ENCODE measurements around the gene TUBB3.
"Not testable (repeated sequence)": the region's sequence is repeated elsewhere in the genome, so short reads cannot be mapped to it uniquely, and the experiment has no call there.

The TUBB3 gene
- 0 to 1.5 (median 0) reads per million in 3 experiments for total RNA-seq

DNA sequence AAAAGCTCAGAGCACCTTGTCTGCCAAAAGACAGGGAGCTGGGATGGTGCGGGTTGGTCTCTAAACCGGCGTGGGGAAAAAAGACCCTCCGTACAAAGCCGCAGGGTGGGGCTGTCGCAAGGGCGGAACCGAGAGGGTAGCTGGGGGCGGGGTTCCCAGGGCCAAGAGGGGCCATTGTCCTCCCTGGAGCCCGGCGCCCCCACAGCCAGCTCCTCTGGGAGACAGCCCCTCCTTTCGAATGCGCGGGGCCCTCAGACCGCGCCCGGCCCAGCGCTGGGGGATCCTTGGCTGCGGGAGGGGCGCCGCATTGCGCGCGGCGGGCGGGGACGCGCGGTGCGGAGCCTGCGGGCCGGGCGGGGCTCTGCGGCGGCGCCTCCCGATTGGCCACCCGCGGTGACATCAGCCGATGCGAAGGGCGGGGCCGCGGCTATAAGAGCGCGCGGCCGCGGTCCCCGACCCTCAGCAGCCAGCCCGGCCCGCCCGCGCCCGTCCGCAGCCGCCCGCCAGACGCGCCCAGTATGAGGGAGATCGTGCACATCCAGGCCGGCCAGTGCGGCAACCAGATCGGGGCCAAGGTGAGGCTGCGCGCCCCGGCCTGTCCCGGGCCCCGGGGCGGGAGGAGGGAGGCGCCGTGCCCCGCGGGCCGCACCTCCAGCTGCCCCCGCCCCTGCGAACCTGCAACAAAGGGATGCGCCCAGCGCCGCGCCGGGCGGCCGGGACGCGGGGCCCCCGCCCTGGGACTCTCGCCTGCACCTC, at the start of gene TUBB3:
Gene TUBB3 (plus strand): TSS at position 459 of the 756 bp plus-strand sequence. CDS start 60 bp downstream, at position 519.
- no peak for DNase-seq

DNA sequence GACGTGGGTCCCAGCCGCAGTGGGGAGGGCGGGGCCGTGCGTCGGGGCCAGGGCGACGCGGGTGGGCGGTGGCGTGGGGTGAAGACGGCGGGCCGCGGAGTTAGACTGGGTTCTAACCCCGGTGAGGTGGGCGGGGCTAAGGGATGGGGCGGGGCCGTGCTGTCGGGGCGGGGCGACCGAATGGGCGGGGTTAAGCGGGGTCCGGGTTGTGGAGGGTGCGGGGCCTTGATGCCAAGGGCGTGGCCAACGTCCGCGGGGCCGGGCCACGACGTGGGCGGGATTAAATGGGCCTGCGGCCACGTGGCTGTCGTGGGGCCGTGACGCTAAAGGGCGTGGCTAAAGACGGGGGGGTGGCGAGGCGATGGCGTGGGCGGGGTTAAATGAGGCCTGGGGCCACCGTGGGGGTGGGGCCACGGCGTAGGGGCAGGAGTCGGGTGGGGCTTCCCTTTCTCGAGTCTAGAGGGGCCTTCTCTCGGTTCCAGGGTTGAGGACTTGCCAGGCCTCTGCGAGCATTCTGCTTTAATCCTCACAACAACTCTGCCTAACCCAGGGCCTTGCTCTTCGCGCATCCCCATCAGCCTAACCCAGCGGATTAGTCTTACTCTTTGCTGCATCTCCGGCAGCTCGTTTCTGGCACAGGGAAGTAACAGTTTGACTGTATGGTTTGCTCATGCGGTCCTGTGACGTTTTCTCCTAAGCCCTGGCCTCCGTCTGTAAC, 49.0 kb upstream of the TUBB3 start:
- peak; percentile 94 for DNase-seq

DNA sequence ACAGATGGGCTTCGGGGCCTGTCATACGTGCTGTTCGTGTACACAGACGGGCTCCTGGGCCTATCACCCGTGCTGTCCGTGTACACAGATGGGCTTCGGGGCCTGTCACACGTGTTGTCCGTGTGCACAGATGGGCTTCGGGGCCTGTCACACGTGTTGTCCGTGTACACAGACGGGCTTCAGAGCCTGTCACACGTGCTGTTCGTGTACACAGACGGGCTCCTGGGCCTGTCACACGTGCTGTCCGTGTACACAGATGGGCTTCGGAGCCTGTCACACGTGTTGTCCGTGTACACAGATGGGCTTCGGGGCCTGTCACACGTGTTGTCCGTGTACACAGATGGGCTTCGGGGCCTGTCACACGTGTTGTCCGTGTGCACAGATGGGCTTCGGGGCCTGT, 44.0 kb upstream of the TUBB3 start:
- not testable (repeated sequence) for DNase-seq

DNA sequence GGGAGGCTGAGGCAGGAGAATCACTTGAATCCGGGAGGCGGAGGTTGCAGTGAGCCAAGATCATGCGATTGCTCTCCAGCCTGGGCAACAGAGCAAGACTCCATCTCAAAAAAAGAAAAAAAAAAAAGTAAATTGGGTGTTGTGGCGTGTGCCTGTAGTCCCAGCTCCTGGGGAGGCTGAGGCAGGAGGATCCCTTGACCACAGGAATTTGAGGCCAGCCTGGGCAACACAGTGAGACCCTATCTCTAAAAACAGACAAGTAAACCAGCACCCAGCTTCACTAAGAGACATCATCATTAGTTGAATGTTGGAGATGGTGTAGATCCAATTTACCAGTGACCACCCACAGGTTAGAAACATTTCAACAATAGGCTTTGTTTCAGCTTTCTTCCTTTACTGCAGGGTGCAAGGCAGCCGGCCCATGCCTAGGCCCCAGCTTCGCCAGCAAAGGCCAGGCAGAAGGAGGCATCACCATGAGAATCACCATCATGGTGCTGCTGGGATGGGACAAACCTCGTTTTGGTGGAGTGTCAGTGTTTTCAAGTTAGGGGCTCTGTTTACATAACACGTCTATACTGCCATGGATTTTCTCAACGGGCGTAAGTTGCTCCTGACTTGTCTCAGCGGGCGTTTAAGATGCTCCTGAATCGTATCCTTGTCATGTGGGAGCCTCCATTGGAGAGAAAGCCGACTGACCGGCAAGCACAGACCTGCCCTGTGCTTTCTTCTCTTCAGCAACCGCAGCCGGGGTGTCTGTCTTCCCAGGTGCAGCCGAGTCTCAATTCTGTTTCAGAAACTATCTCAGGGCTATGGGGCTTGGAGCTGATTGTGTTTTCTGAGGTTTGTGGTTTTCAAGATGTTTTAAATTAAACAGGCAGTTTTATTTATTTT, 42.4 kb upstream of the TUBB3 start:
- no peak for DNase-seq

DNA sequence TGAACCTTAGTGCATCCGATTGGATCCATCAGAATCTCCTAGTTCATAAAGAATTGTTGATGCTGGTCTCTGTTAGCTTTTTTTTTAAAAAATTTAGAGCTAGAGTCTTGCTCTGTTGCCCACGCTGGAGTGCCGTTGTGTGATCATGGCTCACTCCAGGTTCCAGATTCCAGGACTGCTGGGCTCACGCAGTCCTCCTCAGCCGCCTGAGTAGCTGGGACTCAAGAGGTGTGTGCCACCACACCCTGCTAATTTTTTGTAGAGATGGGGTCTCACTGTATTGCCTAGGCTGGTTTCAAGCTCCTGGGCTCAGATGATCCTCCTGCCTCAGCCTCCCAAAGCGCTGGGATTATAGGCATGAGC, 41.8 kb upstream of the TUBB3 start:
- DNase-seq: no peak

DNA sequence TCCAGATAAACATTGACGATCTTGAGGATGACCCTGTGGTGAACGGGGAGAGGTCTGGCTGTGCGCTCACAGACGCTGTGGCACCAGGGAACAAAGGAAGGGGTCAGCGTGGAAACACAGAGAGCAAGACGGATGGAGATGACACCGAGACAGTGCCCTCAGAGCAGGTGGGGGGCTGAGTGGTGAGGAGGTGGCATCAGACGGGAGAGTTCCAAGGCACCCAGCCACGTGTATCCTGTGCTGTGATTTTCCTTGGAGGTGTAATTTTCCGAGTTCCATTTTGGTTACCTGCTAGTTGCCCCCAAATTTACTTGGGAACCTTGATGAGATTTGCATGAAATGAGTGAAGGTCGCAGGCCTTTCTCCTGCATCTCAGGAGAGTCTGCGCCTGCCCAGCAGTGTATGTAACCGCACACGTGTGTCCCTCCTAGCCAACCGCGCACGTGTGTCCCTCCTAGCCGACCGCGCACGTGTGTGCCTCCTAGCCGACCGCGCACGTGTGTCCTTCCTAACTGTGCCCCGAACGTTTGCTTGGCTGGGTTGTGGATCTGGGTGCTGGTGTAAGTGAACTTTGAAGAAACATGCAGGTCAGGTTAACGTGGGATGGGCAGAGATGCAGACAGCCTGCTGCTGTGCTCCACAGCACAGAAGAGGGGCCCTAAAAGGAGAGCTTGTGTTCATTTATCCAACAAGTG, 39.6 kb upstream of the TUBB3 start:
- DNase-seq: no peak

DNA sequence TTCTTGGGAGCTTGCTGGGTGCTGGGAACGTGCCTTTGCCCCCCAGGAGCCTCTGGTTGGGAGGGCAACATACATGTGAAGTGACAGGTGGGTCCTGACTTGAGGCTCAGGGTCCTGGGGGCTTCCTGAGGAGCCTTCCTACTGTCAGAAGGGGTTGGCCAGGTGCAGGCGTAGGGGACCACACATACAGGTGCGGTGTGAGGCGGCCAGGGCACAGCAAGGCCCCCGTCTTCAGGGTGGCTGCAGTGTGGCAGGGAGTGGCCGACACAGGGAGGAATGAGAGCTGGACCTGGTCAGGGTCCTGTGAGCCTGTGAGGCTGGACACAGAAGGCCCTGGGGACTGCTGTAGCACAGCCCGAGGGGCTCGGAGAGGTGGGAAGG, 39.1 kb upstream of the TUBB3 start:
- DNase-seq: no peak

DNA sequence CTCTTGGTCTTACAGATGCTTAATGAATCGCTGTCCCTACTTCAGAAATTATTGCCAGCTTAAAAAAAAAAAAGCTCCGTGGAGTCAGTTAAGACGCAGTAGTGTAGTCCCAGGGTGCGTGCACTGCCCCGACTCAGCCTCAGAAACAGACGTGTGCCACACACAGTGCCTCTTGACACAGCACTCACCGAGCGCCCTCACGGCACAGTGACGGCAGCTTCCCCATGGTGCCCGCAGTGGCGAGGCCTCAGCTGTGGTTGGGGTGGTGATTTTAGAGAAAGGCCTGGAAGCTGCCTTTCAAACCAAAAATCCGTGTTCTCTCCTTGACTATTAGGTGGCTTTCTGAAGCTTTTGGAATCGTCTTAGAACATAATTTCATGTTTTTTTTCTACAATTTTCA, 35.9 kb upstream of the TUBB3 start:
- DNase-seq: no peak

DNA sequence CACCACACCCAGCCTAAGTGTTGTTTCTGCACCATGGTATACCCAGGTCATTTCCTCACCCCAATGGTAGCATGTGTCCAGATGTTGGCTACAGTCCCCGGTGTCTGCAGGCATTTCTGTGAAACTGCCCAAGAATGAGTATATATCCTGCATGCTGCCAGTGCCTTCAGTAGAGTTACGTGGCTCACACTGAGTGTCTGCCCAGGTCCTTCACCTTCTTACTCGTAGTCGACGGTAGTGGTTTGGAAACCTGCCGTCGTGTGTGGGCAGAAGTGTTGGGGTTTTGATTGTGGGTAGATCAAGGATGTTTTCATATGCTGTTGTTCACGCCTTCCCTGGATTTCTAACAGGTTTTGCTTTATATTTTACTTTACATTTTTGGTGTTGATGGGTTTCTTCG, 32.9 kb upstream of the TUBB3 start:
- DNase-seq: no peak

DNA sequence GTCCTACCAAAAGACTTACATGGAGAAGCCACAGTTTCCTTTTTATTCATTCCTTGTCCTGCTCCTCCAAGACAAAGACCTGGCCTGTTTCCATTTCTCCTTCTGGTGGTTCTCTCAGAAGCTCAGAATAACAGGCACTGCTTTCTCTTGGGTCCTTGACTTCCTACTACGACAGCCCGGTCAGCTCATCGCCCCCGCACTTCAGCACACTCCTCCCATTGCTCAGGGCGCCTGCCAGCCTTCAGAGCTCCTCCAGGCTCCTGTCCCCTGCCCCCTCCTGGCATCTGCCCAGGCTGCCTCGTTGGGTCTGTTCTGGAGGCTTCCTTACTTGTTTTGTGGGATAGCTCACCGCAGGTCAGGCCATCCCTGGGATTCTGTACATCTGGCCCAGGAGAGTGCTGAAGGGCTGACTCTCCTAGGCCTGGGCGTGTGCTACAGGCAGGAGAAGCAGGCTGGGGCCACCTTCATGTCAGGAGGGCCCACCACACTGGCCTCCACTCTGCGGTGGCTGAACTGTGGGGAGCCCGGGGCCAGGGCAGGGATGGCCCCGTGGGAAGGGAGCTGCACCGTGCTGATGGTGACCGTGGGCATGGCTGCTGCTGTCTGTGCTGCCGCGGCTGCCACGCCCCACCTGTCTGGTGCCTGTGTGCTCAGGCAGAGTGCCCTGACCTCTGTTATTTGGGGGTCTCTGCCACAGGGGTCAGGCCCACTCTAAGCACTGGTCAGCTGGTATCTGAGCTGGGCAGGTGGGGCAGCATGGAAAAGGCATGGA, 32.1 kb upstream of the TUBB3 start:
- no peak for DNase-seq

DNA sequence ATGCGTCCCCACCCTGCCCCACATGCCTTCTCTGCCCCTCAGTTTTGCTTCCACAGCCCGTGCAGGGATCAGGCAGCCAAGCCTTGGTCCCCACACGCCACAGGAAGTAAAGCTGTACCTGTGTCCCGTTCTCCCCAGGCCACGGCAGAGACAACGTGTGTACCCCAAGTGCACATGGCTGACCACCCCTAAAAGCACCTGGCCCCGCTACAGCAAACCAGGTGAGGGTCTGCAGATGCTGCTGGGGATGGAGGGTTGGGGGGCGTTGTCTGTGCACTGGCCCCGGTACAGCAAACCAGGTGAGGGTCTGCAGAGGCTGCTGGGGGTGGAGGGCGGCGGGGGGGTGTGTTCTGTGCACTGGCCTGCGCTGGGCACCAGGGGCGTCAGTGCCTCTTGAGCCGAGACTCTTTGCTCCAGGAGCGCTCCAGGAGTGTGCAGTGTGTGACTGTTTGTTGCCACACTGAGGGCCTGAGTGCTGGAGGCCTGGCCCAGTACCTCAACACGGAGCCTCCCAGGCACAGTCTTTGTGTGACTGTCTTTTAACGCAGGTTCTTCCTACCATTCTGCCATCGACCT, 31.0 kb upstream of the TUBB3 start:
- no peak for DNase-seq

DNA sequence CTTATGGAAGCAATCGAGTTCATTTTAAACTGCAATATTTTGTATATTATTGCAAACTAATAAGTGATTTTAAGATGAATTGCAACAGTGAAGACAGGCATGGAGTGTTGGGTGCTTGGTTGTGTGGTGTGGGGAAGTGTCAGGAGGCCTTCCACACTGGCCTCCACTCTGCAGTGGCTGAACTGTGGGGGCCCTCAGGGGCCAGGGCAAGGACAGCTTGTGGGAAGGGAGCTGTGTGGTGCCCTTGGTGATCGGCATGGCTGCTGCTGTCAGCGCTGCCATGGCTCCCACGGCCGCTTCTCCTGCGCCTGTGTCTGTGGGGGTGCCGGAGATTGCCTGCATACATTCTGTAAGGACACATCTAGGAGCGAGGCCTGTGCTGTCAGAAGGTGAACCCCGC, 30.5 kb upstream of the TUBB3 start:
- no peak for DNase-seq

DNA sequence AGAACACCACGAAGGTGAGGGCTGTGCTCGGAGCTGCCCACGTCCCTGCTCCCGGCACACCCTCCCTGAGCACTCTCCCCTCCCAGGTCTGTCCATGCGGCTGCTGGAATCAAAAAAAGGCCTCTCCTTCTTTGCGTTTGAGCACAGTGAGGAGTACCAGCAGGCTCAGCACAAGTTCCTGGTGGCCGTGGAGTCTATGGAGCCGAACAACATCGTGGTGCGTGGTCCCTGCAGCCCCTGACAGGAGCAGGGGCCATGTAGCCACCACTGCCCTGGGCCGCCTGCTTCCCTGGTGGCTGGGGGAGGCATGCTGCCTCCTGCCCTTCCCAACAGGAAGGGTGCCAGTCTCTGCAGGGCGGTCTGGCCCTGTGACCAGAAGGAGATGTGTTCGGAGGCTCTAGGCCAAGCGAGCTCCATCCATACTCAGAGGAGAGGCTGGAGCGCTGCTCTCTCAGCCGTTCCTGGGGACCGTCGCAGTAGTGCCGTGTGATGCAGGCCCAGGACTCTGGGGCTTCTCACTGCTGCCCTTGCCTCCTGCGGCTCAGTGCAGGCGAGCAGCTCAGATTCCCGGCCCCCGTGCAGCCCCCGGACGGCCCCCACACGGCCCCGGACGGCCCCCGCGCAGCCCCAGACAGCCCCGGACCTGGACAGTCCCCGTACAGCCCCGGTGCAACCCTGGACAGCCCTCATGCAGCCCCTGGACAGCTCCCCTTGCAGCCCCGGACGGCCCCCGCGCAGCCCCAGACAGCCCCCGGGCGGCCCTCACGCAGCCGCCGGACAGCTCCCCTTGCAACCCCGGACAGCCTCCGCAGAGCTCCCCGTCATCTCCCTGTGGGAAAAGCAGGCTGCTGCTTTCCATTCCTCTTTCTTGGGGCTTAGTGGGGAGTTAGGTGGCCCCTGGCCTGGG, 29.2 kb upstream of the TUBB3 start:
- DNase-seq: no peak

DNA sequence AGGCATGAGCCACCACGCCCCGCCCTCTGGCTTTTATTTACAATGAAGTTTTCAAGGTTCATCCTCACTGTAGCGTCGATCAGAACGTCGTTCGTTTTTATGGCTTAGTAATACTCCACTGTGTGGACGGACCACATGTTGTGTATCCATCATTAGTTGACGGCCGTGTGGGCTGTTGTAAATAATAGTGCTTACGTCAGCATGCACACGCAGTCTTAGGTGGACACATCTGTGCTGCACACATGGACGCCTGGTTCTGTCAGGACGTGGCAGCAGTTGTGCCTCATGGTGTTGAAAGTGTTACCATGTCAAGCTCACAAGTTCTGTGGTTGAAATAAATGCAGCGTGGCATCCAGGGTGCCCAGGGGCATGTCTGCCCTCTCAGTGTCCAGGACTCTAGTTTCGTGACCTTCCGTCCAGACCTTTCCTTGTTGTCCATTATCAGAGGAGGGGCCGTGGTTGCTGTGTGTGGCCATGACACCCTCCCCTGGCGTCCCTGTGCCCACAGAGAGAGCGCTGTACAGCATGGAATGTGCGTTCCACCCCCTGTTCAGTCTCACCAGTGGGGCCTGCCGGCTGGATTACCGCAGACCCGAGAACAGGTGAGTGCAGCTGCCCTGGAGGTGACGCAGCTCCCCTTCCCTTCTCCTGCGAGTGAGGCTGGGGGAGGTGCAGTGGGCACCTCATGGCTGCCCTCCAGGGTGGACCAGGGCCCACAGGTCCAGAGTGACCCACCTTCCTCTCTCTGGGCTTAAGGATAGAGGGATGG, 27.5 kb upstream of the TUBB3 start:
- DNase-seq: no peak

DNA sequence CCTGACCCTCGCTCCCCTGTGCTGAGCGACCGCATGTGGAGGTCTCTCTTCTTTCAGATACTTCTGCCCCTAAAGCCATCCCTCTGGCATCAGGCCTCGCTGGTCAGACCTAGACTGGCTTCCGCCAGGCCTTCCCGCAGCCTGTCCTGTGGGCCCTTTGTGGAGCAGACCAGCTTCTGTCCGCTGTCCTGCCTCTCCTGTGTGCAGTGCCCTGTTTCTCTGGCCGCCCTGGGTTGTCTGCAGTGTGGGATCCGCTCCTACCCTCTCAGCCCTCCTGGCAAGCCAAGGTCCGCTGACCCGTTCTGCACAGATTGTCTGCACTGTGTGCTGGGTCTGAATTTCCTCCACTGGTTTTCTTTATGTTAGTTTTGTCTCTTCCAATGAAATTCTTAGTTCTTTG, 25.9 kb upstream of the TUBB3 start:
- DNase-seq: no peak

DNA sequence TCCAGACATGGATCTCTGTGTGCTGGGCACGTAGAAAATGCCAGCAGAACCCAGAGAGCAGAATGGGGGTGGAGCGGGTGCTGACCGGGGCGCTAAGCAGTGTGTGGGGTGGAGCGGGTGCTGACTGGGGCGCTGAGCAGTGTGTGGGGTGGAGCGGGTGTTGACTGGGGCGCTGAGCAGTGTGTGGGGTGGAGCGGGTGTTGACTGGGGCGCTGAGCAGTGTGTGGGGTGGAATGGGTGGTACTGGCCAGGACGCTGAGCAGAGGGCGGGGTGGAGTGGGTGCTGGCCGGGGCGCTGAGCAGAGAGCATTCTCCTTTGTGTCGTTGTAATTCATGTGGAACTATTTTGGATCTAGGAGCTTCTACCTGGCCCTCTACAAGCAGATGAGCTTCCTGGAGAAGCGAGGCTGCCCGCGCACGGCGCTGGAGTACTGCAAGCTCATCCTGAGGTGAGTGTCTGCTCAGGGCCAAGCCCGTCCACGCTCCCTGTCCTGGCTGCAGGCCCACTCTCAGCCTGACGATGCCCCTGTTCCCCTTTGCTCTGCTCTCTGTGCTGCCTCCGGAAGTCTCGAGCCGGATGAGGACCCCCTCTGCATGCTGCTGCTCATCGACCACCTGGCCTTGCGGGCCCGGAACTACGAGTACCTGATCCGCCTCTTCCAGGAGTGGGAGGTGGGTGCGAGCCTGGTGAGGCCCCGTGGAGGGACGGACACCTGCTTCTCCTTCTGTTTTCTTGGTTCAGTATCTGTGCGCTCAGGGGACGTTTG, 24.8 kb upstream of the TUBB3 start:
- DNase-seq: no peak

DNA sequence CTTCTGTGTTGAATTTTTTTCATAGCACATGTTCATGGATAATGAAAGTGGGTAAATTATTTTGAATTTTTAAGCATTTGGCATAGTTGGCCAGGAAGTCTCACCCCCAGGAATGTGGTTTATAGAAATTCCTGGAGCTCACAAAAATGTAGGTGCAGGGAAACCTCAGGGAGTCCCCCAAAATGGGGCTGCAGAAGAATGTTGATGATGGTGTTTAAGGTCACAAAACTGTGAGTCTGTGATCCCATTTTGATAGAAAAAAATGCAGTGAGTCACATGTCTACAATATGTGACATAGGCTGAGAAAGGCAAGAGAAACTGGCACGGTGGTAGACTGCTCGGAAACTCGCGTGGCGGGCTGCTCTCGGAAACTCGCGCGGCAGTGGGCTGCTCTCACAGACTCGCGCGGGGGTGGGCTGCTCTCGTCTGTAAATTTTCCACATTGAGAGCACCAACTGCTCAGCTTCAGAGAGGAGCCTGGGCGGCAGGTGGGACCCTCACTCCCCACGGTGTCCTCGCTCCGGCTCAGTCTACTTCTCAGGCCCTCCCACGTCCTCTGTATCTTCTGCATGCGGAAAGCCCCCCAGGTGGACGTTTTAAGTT, 23.2 kb upstream of the TUBB3 start:
- DNase-seq: no peak

DNA sequence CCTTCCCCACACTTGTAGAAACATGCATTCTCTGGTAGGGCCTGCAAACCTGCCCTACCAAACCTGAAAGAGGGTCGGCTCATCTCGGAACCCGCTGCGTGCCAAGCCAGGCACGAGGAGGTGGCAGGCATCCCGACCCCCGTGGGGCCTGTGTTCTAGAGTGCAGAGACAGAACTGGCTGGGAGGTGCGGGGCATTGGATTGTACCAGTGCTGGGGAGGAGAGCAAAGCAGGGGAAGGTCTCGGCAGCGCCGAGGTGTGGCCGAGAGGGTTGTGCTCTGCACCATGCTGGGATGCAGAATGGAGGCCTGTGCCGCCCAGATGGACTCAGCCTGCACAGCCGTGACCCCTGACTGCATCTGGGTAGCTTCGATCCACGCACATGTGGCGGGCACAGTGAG, 22.3 kb upstream of the TUBB3 start:
- DNase-seq: no peak

DNA sequence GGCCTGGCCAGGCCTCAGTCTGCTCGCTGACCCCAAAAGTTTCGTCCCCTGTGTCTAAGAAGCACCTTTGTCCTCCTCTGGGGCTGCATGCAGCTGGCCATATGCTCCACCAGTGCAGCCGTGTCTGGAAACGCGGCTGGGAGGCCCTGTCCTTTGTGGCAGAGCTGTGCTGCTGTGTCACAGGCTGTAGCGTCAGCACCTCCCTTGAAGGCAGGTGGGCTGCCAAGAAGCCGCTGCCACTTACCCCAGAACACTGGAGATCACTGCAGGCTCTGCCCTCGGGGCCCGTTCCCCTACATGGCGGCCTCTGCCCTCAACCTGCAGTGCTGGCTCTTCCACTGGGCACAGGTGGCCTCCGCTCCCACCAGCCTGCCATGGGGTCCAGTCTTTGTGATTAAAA, 20.2 kb upstream of the TUBB3 start:
- no peak for DNase-seq

Measured in central memory CD4-positive, alpha-beta T cell (primary cell).